GM10248 (cell line): ENCODE results near the gene ZNF429.

Experiments used
- CTCF ChIA-PET: fragments of 300-600 bp; sonication (Branson Sonifier 250); formaldehyde crosslinking; extraction: SDS; loops from one replicate; lab custom pipeline; 2021; ENCODE audit warnings: antibody characterized with exemption; lab: Yijun Ruan, JAX
- POLR2A ChIA-PET: fragments of 350-650 bp; sonication (Branson Sonifier 250); formaldehyde crosslinking; extraction: SDS; loops from one replicate; lab custom pipeline; 2020; ENCODE audit warnings: antibody characterized with exemption; lab: Yijun Ruan, JAX
- DNase-seq: peaks from one replicate; pipeline ENCODE4 v3.0.0; 2012; ENCODE audit errors: extremely low spot score
- CTCF ChIP-seq: IDR thresholded peaks from 2 replicates; pipeline ENCODE4 v1.5.1; 2012; ENCODE audit warnings: mild to moderate bottlenecking, low read depth; ENCODE audit errors: extremely low read depth, missing control alignments, control extremely low read depth

ZNF429 gene

GRCh38 chr19:21568816-21569493, 63.6 kb downstream of the ZNF429 start:
- CTCF ChIA-PET = no interaction called here
- peak; percentile 43 for DNase-seq
- no peak for TF ChIP-seq CTCF
- POLR2A ChIA-PET = interaction anchor here (0.6 to 1.0 kb wide), 4 partner anchors 63 to 1149 kb away, joined by 3 to 8 read pairs (median 3); partner anchors contain the start of gene ZNF429

DNA sequence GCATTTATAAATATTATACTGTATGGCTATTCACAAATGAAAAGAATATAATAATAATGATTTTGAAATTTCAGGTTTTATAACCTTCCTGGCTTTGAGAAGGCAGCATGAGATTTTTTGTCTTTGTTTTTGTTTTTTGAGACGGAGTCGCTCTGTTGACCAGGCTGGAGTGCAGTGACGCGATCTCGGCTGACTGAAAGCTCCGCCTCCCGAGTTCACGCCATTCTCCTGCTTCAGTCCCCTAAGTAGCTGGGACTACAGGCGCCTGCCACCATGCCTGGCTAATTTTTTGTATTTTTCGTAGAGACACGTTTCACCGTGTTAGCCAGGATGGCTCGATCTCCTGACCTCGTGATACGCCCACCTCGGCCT, 64.1 kb downstream of the ZNF429 start:
- POLR2A ChIA-PET = interaction anchor here (0.6 to 1.0 kb wide), 4 partner anchors 63 to 1150 kb away, joined by 3 to 8 read pairs (median 3); partner anchors contain the start of gene ZNF429
- CTCF ChIA-PET = no interaction called here
- no peak for TF ChIP-seq CTCF
- no peak for DNase-seq

DNA sequence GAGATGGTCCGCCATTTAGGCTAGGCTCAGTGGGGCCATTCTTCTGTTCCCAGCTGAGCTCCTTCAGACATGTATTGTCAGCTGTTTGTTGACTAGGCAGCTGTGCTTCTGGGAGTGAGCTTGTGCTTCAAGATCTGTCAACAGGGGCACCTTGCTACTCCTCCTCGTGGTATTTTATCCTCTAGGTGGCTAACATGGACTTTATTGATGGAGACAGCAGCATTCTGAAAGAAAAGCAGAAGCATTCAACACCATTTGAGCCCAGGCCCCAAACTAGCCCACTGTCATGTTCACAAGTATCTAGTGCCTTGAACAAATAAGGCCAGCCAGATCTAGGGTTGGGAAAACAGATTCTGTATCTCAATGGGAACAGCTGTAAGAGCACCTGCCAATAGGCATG, 65.9 kb downstream of the ZNF429 start:
- DNase-seq = no peak
- CTCF ChIA-PET = interaction anchor here (1.2 kb wide), 1 partner anchor 9 kb away, joined by 4 read pairs; no protein-coding TSS in a partner anchor
- POLR2A ChIA-PET = no interaction called here
- no peak for TF ChIP-seq CTCF

DNA sequence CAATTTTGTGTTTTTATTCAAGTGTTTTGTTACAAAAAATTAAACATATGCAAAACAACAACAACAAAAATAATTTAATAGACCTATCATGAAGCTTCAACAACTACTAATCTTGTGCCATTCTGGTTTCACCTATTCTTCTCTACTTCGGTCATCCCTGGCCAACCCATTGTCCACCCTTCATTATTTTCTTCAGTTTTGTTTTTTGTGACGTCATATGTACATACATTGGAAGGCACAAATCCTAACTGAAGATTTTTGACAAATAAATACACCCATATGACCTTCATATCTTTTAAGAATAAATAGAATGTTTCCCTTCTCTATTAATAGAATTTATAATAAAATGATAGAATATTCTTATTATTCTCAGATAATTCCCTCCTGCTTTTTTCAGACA, 69.2 kb downstream of the ZNF429 start:
- ChIA-PET CTCF (no interaction called here), POLR2A (no interaction called here)
- no peak for TF ChIP-seq CTCF
- no peak for DNase-seq

- POLR2A ChIA-PET = no interaction called here
- TF ChIP-seq CTCF = no peak
- CTCF ChIA-PET = no interaction called here
- DNase-seq = no peak
Observed at GRCh38 chr19:21576481-21576880, 71.1 kb downstream of the ZNF429 start.

GRCh38 chr19:21580101-21580500, 74.7 kb downstream of the ZNF429 start:
- no peak for TF ChIP-seq CTCF
- DNase-seq = no peak
- POLR2A ChIA-PET = no interaction called here
- CTCF ChIA-PET = interaction anchor here (1.4 kb wide), 1 partner anchor 9 kb away, joined by 4 read pairs; no protein-coding TSS in a partner anchor
